Esophagus squamous epithelium (tissue), 5 donors: Measurements from ENCODE around the gene RASGEF1C. TPM values are rescaled to one million over a fixed set of nuclear protein-coding genes. Genes with fewer than 3 reads are reported as not detected.

Experiments
- DNase-seq: peaks from one replicate; lab custom pipeline; 2025; lab: John Stamatoyannopoulos, UW
- H3K27ac ChIP-seq, 4 donors: fragments of 200-600 bp; sonication (generic); one replicate each; pipeline ENCODE4 v1.5.1; 2016 to 2019; ENCODE audit warnings: mild to moderate bottlenecking in 1 of 4
- H3K27me3 ChIP-seq, 4 donors: fragments of 200-600 bp; sonication (generic); 1 replicate in 3 of 4; 2 replicates in 1 of 4; pipeline versions ENCODE4 v1.5.1 to v1.6.0; 2017 to 2021; ENCODE audit warnings: antibody characterized with exemption in 1 of 4
- H3K36me3 ChIP-seq, 3 donors: fragments of 200-600 bp; sonication (generic); one replicate each; pipeline ENCODE4 v1.5.1; 2016 to 2019
- H3K4me1 ChIP-seq, 3 donors: fragments of 200-600 bp; sonication (generic); one replicate each; pipeline ENCODE4 v1.5.1; 2017 to 2019
- H3K4me3 ChIP-seq, 4 donors: fragments of 200-600 bp; sonication (generic); 1 replicate in 3 of 4; 2 replicates in 1 of 4; pipeline ENCODE4 v1.5.1; 2016 to 2019; ENCODE audit warnings: mild to moderate bottlenecking in 2 of 4, moderate library complexity in 1 of 4
- H3K9me3 ChIP-seq, 3 donors: fragments of 200-600 bp; sonication (generic); one replicate each; pipeline ENCODE4 v1.5.1; 2016 to 2019
- CTCF ChIP-seq, 6 experiments: fragments of 450-650 bp in 4 of 6; fragments of 200-600 bp in 2 of 6; sonication (generic) in 2 of 6; IDR thresholded peaks; one replicate each; pipeline ENCODE4 v1.5.1; 2016 to 2019; ENCODE audit warnings: antibody characterized with exemption in 6 of 6, mild to moderate bottlenecking in 4 of 6, moderate library complexity in 4 of 6
- POLR2A ChIP-seq, 4 donors: fragments of 450-650 bp; IDR thresholded peaks; one replicate each; pipeline ENCODE4 v1.6.1; 2017; ENCODE audit warnings: antibody characterized with exemption in 4 of 4, mild to moderate bottlenecking in 4 of 4, moderate library complexity in 3 of 4
- WGBS, 2 donors: methylation state at CpG; one replicate each; pipeline ENCODE4 v1.1.5; 2018; 5-methylcytosine and 5-hydroxymethylcytosine counted together
- intact Hi-C: fragments of 100-400 bp; cut with DNase I; formaldehyde crosslinking; loops from one replicate; pipeline ENCODE4 v1.15.0; 2022
- total RNA-seq, 4 donors: library from RNA; depleted of rRNA; stranded (reverse); fragments of >200 nt; gene quantifications; one replicate each; pipeline ENCODE4 v1.1.0, GENCODE V29; 2016
- donor health status: DM: yes; HTN: yes; CAD: no.

Gene RASGEF1C
- total RNA-seq, 4 donors from 2014 or later: 0.19 to 0.26 TPM; not detected in 2

GRCh38 chr5:180129291-180130190 lies 79.5 kb downstream of the RASGEF1C start:
- intact Hi-C loops: loop anchor here (10.0 kb wide), 1 partner anchor 195 kb away; no protein-coding TSS in a partner anchor
- H3K27ac ChIP-seq: no peak overlapping the region
- H3K9me3 ChIP-seq: no peaks in the 10 kb centered on the region
- WGBS, 2 donors: 80 to 84% methylated on average over 2 to 11 of the region's 27 CpGs
- peaks cover 0 to 25% (median 3%) of the 10 kb centered on the region in 3 donors for H3K4me1 ChIP-seq
- TF ChIP-seq POLR2A (IDR thresholded peaks at IDR 0.05): no peak
- TF ChIP-seq CTCF (IDR thresholded peaks at IDR 0.05): no peak
- no peak overlapping the region for H3K4me3 ChIP-seq
- peaks cover 0 to 20% (median 0%) of the 10 kb centered on the region in 4 donors for H3K27me3 ChIP-seq
- H3K36me3 ChIP-seq: no peaks in the 10 kb centered on the region
- DNase-seq: no peak

- 43 to 50% methylated on average over 1 to 4 of the region's 13 CpGs for WGBS, 2 donors
- intact Hi-C loops: loop anchor here (10.0 kb wide), 1 partner anchor 196 kb away; no protein-coding TSS in a partner anchor
- H3K4me3 ChIP-seq: no peak overlapping the region
- no peaks in the 10 kb centered on the region for H3K36me3 ChIP-seq
- H3K4me1 ChIP-seq: peaks cover 0 to 28% (median 3%) of the 10 kb centered on the region in 3 donors
- H3K27ac ChIP-seq: no peak overlapping the region
- H3K27me3 ChIP-seq: peaks cover 0 to 20% (median 0%) of the 10 kb centered on the region in 4 donors
- no peak for DNase-seq
- no peaks in the 10 kb centered on the region for H3K9me3 ChIP-seq
- TF ChIP-seq POLR2A (IDR thresholded peaks at IDR 0.05): no peak
- TF ChIP-seq CTCF (IDR thresholded peaks at IDR 0.05): no peak
Observed at GRCh38 chr5:180128671-180129261, 80.2 kb downstream of the RASGEF1C start.

GRCh38 chr5:180127682-180128670 lies 81.0 kb downstream of the RASGEF1C start:
- Histone ChIP-seq H3K4me1 (peaks cover 0 to 23% (median 3%) of the 10 kb centered on the region in 3 donors), H3K36me3 (no peaks in the 10 kb centered on the region)
- no peak for DNase-seq

More at GRCh38 chr5:180127682-180128670, 81.0 kb downstream of the RASGEF1C start:
- TF ChIP-seq CTCF (IDR thresholded peaks at IDR 0.05): no peak
- TF ChIP-seq POLR2A (IDR thresholded peaks at IDR 0.05): no peak
- H3K9me3 ChIP-seq: no peaks in the 10 kb centered on the region
- H3K27me3 ChIP-seq: peaks cover 0 to 20% (median 0%) of the 10 kb centered on the region in 4 donors
- H3K4me3 ChIP-seq: no peak overlapping the region
- intact Hi-C loops: loop anchor here (10.0 kb wide), 1 partner anchor 197 kb away; no protein-coding TSS in a partner anchor
- WGBS, 2 donors: 66 to 73% methylated on average over 3 to 16 of the region's 25 CpGs
- H3K27ac ChIP-seq: no peak overlapping the region
